Endothelial cell (in vitro differentiated cells): Measurements from ENCODE around the gene CARD9. TPM values are rescaled to one million over a fixed set of nuclear protein-coding genes. Genes with fewer than 3 reads are reported as not detected.
"Not testable (repeated sequence)": the region's sequence is repeated elsewhere in the genome, so short reads cannot be mapped to it uniquely, and the experiment has no call there.

Source experiments
- DNase-seq: peaks from one replicate; pipeline ENCODE4 v3.0.0; 2021; ENCODE audit warnings: low spot score
- H3K27ac Mint-ChIP-seq: one replicate; pipeline ENCODE4 v1.8.0; 2021; ENCODE audit warnings: mixed read lengths, inconsistent platforms; ENCODE audit not compliant: unreplicated experiment
- H3K27me3 Mint-ChIP-seq: one replicate; pipeline ENCODE4 v1.8.0; 2021; ENCODE audit warnings: mild to moderate bottlenecking, moderate library complexity, mixed read lengths, inconsistent platforms; ENCODE audit not compliant: unreplicated experiment
- H3K36me3 Mint-ChIP-seq: one replicate; pipeline ENCODE4 v1.8.0; 2021; ENCODE audit warnings: mild to moderate bottlenecking, low read depth, mixed read lengths, inconsistent platforms; ENCODE audit not compliant: unreplicated experiment
- H3K4me1 Mint-ChIP-seq: one replicate; pipeline ENCODE4 v1.8.0; 2021; ENCODE audit warnings: mild to moderate bottlenecking, mixed read lengths, inconsistent platforms; ENCODE audit not compliant: unreplicated experiment
- H3K4me3 Mint-ChIP-seq: one replicate; pipeline ENCODE4 v1.8.0; 2021; ENCODE audit warnings: mild to moderate bottlenecking, mixed read lengths, inconsistent platforms; ENCODE audit not compliant: unreplicated experiment
- H3K9me3 Mint-ChIP-seq: one replicate; pipeline ENCODE4 v1.8.0; 2021; ENCODE audit warnings: mixed read lengths, inconsistent platforms; ENCODE audit not compliant: unreplicated experiment
- CTCF ChIP-seq: fragments of 200-600 bp; sonication (generic); IDR thresholded peaks from one replicate; pipeline ENCODE4 v1.5.0; 2021; ENCODE audit warnings: antibody characterized with exemption; ENCODE audit not compliant: unreplicated experiment
- total RNA-seq: library from RNA; stranded (reverse); fragmentation: NEBNext Ultra II Directional; extraction: Animal tissue kit (Norgen Biotek cat#: 25700); gene quantifications from one replicate; pipeline ENCODE4 v1.2.1, GENCODE V29; 2021; ENCODE audit not compliant: unreplicated experiment

CARD9 gene
- total RNA-seq, 1 donor from 2014 or later, result 0.41 TPM

DNA sequence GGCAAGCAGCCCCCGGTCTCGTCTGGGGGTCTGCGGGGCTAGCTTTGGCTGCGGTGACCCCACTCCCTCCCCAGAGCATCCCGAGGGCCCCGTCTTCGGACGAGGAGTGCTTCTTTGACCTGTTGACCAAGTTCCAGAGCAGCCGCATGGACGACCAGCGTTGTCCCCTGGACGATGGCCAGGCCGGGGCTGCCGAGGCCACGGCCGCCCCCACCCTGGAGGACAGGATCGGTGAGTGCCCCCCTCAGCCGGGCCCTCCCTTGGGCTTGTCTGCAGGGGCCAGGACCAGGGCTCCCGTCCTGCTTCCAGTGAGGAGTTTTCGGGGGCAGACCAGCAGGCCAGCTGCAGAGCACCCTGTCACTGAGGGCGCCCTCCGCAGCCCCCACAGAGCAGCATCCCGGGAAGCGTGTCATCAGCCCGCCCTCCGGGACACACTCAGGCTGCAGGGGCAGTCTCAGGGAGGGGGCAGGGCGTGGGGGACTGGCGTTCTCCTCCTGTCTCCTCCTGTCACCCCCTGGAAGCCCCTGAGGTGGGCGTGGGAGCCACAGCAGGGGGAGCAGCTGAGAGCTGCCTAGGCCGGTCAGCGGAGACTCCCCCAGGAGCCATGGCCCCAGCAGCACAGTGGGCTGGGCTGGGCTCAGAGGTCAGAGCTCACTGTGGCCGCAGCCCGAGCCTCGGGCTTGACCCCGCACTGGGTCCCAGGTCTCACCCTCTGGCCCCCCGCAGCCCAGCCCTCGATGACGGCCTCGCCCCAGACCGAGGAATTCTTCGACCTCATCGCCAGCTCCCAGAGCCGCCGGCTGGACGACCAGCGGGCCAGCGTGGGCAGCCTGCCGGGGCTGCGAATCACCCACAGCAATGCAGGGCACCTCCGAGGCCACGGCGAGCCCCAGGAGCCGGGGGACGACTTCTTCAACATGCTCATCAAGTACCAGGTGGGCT lies 17.6 kb downstream of the CARD9 start:
- H3K27ac Mint-ChIP-seq, result no peak overlapping the region
- peaks cover 6% of the 10 kb centered on the region for H3K27me3 Mint-ChIP-seq
- no peaks in the 10 kb centered on the region for H3K9me3 Mint-ChIP-seq
- H3K4me3 Mint-ChIP-seq, result no peak overlapping the region
- TF ChIP-seq CTCF, result no peak
- no peak for DNase-seq
- no peaks in the 10 kb centered on the region for H3K36me3 Mint-ChIP-seq
- H3K4me1 Mint-ChIP-seq, result no peaks in the 10 kb centered on the region

- Mint-ChIP-seq H3K27ac (no peak overlapping the region), H3K4me1 (no peaks in the 10 kb centered on the region), H3K9me3 (no peaks in the 10 kb centered on the region), H3K27me3 (peaks cover 4% of the 10 kb centered on the region), H3K36me3 (no peaks in the 10 kb centered on the region), H3K4me3 (no peak overlapping the region)
- no peak for TF ChIP-seq CTCF
- no peak for DNase-seq
These were observed 18.8 kb downstream of the CARD9 start for GRCh38 chr9:136354592-136355085.

GRCh38 chr9:136353757-136354488 lies 19.5 kb downstream of the CARD9 start:
- no peaks in the 10 kb centered on the region for H3K9me3 Mint-ChIP-seq
- no peak for DNase-seq

GRCh38 chr9:136353088-136353487 lies 20.4 kb downstream of the CARD9 start:
- Mint-ChIP-seq H3K9me3 (no peaks in the 10 kb centered on the region), H3K27me3 (peaks cover 5% of the 10 kb centered on the region), H3K4me3 (no peak overlapping the region), H3K4me1 (no peaks in the 10 kb centered on the region), H3K27ac (no peak overlapping the region), H3K36me3 (no peaks in the 10 kb centered on the region)
- no peak for DNase-seq
- TF ChIP-seq CTCF, result no peak

More at GRCh38 chr9:136353757-136354488, 19.5 kb downstream of the CARD9 start:
- peaks cover 5% of the 10 kb centered on the region for H3K27me3 Mint-ChIP-seq
- H3K36me3 Mint-ChIP-seq, result no peaks in the 10 kb centered on the region
- no peak overlapping the region for H3K4me3 Mint-ChIP-seq
- no peaks in the 10 kb centered on the region for H3K4me1 Mint-ChIP-seq
- H3K27ac Mint-ChIP-seq, result no peak overlapping the region
- no peak for TF ChIP-seq CTCF

- no peaks in the 10 kb centered on the region for H3K4me1 Mint-ChIP-seq
- H3K27me3 Mint-ChIP-seq, result peaks cover 5% of the 10 kb centered on the region
- no peak for TF ChIP-seq CTCF
- no peak for DNase-seq
- no peak overlapping the region for H3K4me3 Mint-ChIP-seq
- no peaks in the 10 kb centered on the region for H3K9me3 Mint-ChIP-seq
- no peak overlapping the region for H3K27ac Mint-ChIP-seq
- no peaks in the 10 kb centered on the region for H3K36me3 Mint-ChIP-seq
These were observed 20.8 kb downstream of the CARD9 start for GRCh38 chr9:136352682-136353081.

DNA sequence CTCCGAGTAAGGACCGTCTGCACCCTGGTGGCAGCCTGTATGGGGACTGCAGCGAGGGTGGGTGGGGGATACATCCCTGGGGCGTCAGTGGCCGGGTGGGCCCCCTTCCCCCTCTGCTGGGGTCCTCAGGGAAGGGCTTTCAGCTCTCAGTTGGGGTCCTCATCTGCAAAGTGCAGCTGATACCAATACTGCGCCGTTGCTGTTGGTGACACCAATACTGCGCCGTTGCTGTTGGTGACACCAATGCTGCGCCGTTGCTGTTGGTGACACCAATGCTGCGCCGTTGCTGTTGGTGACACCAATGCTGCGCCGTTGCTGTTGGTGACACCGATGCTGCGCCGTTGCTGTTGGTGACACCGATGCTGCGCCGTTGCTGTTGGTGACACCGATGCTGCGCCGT lies 21.6 kb downstream of the CARD9 start:
- H3K27ac Mint-ChIP-seq, H3K4me3 Mint-ChIP-seq, H3K9me3 Mint-ChIP-seq, H3K4me1 Mint-ChIP-seq, DNase-seq, H3K27me3 Mint-ChIP-seq, H3K36me3 Mint-ChIP-seq: not testable (repeated sequence)
